ENCODE results near the gene AGMO. TPM values are rescaled to one million over a fixed set of nuclear protein-coding genes. Genes with fewer than 3 reads are reported as not detected.

The AGMO gene
- polyA plus RNA-seq, 1 donor from 2014 or later: not detected

- no peaks in the 10 kb centered on the region for H3K79me2 ChIP-seq (replicated peaks; ENCODE audit: insufficient read depth, low read length)
- H3K9me3 ChIP-seq (ENCODE audit: low read length): no peaks in the 10 kb centered on the region
- H3F3A ChIP-seq (ENCODE audit: insufficient read depth, low read length, poor library complexity, severe bottlenecking): no peaks in the 10 kb centered on the region
- no peak overlapping the region for H3K9ac ChIP-seq (ENCODE audit: low read length)
- H3K36me3 ChIP-seq (ENCODE audit: insufficient read depth, low read length): no peaks in the 10 kb centered on the region
- H4K20me1 ChIP-seq (ENCODE audit: insufficient read depth): no peaks in the 10 kb centered on the region
- no peaks in the 10 kb centered on the region for H3K27me3 ChIP-seq (ENCODE audit: insufficient read depth, low read depth, low read length)
- H3K9me2 ChIP-seq (ENCODE audit: insufficient read depth, low read length): no peaks in the 10 kb centered on the region
- H3K27ac ChIP-seq (ENCODE audit: low read length): no peak overlapping the region
- no peak overlapping the region for H3K4me2 ChIP-seq (ENCODE audit: low read length)
- no peak overlapping the region for H3K4me3 ChIP-seq (ENCODE audit: low read length)
- TF ChIP-seq EP300 (conservative IDR thresholded peaks at IDR 0.05; ENCODE audit: poor library complexity, severe bottlenecking) (no peak), EZH2 (IDR thresholded peaks at IDR 0.05; ENCODE audit: borderline replicate concordance, insufficient read depth, low read length, poor library complexity, severe bottlenecking) (no peak), TAF1 (IDR thresholded peaks at IDR 0.05; ENCODE audit: low read depth) (no peak), CTCF (IDR thresholded peaks at IDR 0.05; ENCODE audit: poor library complexity, severe bottlenecking) (no peak), REST (IDR thresholded peaks at IDR 0.05; ENCODE audit: borderline replicate concordance) (no peak), POLR2AphosphoS5 (IDR thresholded peaks at IDR 0.05) (no peak), RAD21 (conservative IDR thresholded peaks at IDR 0.05) (no peak), MXI1 (conservative IDR thresholded peaks at IDR 0.05; ENCODE audit: poor library complexity, severe bottlenecking) (no peak), SMC3 (conservative IDR thresholded peaks at IDR 0.05; ENCODE audit: poor library complexity) (no peak)
- no peak overlapping the region for H2AFZ ChIP-seq (ENCODE audit: low read depth, low read length)
Observed at GRCh38 chr7:15470825-15471668, 90.8 kb downstream of the AGMO start.

- Histone ChIP-seq H3K27me3 (ENCODE audit: insufficient read depth, low read depth, low read length) (no peaks in the 10 kb centered on the region), H3K4me3 (ENCODE audit: low read length) (no peak overlapping the region), H3K9me2 (ENCODE audit: insufficient read depth, low read length) (no peaks in the 10 kb centered on the region), H4K20me1 (ENCODE audit: insufficient read depth) (no peaks in the 10 kb centered on the region), H3K9me3 (ENCODE audit: low read length) (no peaks in the 10 kb centered on the region), H3F3A (ENCODE audit: insufficient read depth, low read length, poor library complexity, severe bottlenecking) (no peaks in the 10 kb centered on the region), H2AFZ (ENCODE audit: low read depth, low read length) (no peak overlapping the region), H3K36me3 (ENCODE audit: insufficient read depth, low read length) (no peaks in the 10 kb centered on the region), H3K79me2 (replicated peaks; ENCODE audit: insufficient read depth, low read length) (no peaks in the 10 kb centered on the region), H3K27ac (ENCODE audit: low read length) (no peak overlapping the region), H3K9ac (ENCODE audit: low read length) (no peak overlapping the region), H3K4me2 (ENCODE audit: low read length) (no peak overlapping the region)
- TF ChIP-seq POLR2AphosphoS5 (IDR thresholded peaks at IDR 0.05) (no peak), TAF1 (IDR thresholded peaks at IDR 0.05; ENCODE audit: low read depth) (no peak), EP300 (conservative IDR thresholded peaks at IDR 0.05; ENCODE audit: poor library complexity, severe bottlenecking) (no peak), SMC3 (conservative IDR thresholded peaks at IDR 0.05; ENCODE audit: poor library complexity) (no peak)
Observed at GRCh38 chr7:15464667-15465121, 97.1 kb downstream of the AGMO start.

Measured in neural cell (in vitro differentiated cells).